WTC11 (cell line): ENCODE data around the gene INTS11. TPM values are rescaled to one million over a fixed set of nuclear protein-coding genes. Genes with fewer than 3 reads are reported as not detected.

Source experiments
- ATAC-seq: fragments of 200-7000 bp; cut with Tn5 transposase; 2 replicates; pipeline ENCODE4 v1.10.0; 2021; ENCODE audit warnings: mild to moderate bottlenecking, moderate library complexity
- CTCF ChIA-PET: fragments of 300-600 bp; sonication (Branson Sonifier 250); formaldehyde crosslinking; loops from one replicate; lab custom pipeline; 2021; ENCODE audit warnings: antibody characterized with exemption; lab: Charles Lee
- POLR2A ChIA-PET: fragments of 350-600 bp; sonication (Branson Sonifier 250); formaldehyde crosslinking; loops from one replicate; lab custom pipeline; 2021; ENCODE audit warnings: antibody characterized with exemption; lab: Charles Lee
- DNase-seq: peaks from one replicate; pipeline ENCODE4 v3.0.0; 2021; ENCODE audit warnings: low spot score
- H3K27ac Mint-ChIP-seq: 2 replicates; pipeline ENCODE4 v1.8.0; 2021; ENCODE audit warnings: mixed read lengths
- H3K27me3 Mint-ChIP-seq: 2 replicates; pipeline ENCODE4 v1.8.0; 2021; ENCODE audit warnings: low read depth, mild to moderate bottlenecking, moderate library complexity, mixed read lengths
- H3K36me3 Mint-ChIP-seq: 2 replicates; pipeline ENCODE4 v1.8.0; 2021; ENCODE audit warnings: mixed read lengths
- H3K4me1 Mint-ChIP-seq: 2 replicates; pipeline ENCODE4 v1.8.0; 2022; ENCODE audit warnings: mixed read lengths
- H3K4me3 Mint-ChIP-seq: 2 replicates; pipeline ENCODE4 v1.8.0; 2021; ENCODE audit warnings: mild to moderate bottlenecking, moderate library complexity, mixed read lengths
- H3K9me3 Mint-ChIP-seq: 2 replicates; pipeline ENCODE4 v1.8.0; 2021; ENCODE audit warnings: mixed read lengths
- EMX1 ChIP-seq: fragments of 250-450 bp; sonication (Bioruptor Pico); IDR thresholded peaks from 2 replicates; pipeline ENCODE4 v1.8.0; 2021; ENCODE audit warnings: mild to moderate bottlenecking
- GTF2I ChIP-seq: fragments of 250-450 bp; sonication (Bioruptor Pico); conservative IDR thresholded peaks from 2 replicates; pipeline ENCODE4 v1.4.0; 2021; ENCODE audit warnings: mild to moderate bottlenecking
- JUN ChIP-seq: sonication (generic); formaldehyde crosslinking; IDR thresholded peaks from 2 replicates; pipeline ENCODE4 v1.8.0; 2023; ENCODE audit warnings: mild to moderate bottlenecking, missing genetic modification reagents
- KAT7 ChIP-seq: sonication (generic); formaldehyde crosslinking; IDR thresholded peaks from 2 replicates; pipeline ENCODE4 v1.8.1; 2023; ENCODE audit warnings: missing genetic modification reagents, mild to moderate bottlenecking, borderline replicate concordance
- SP1 ChIP-seq: sonication (generic); formaldehyde crosslinking; conservative IDR thresholded peaks from 2 replicates; pipeline ENCODE4 v1.8.1; 2022; ENCODE audit warnings: missing genetic modification reagents
- ZNF121 ChIP-seq: sonication (generic); formaldehyde crosslinking; IDR thresholded peaks from 2 replicates; pipeline ENCODE4 v1.8.0; 2023; ENCODE audit warnings: missing genetic modification reagents
- ZNF232 ChIP-seq: sonication (generic); formaldehyde crosslinking; IDR thresholded peaks from 2 replicates; pipeline ENCODE4 v1.8.0; 2022; ENCODE audit warnings: mild to moderate bottlenecking, missing genetic modification reagents
- ZNF671 ChIP-seq: fragments of 250-450 bp; sonication (Bioruptor Pico); IDR thresholded peaks from 2 replicates; pipeline ENCODE4 v1.8.0; 2021; ENCODE audit warnings: mild to moderate bottlenecking
- total RNA-seq: library from RNA; stranded (reverse); gene quantifications from 3 replicates; pipeline ENCODE4 v1.2.3, GENCODE V29; 2021
- TF ChIP-seq, protein P1 (sequence below): sonication (generic); formaldehyde crosslinking; IDR thresholded peaks from 2 replicates; pipeline ENCODE4 v1.8.0; 2023; ENCODE audit warnings: missing genetic modification reagents
- TF ChIP-seq, protein P2 (sequence below): sonication (generic); formaldehyde crosslinking; IDR thresholded peaks from 2 replicates; pipeline ENCODE4 v1.8.0; 2022; ENCODE audit warnings: mild to moderate bottlenecking, missing genetic modification reagents
- TF ChIP-seq, protein P3 (sequence below): fragments of 250-450 bp; sonication (Bioruptor Pico); IDR thresholded peaks from 2 replicates; pipeline ENCODE4 v1.9.0; 2021; ENCODE audit warnings: mild to moderate bottlenecking
- TF ChIP-seq, protein P4 (sequence below): fragments of 200-600 bp; IDR thresholded peaks from 2 replicates; pipeline ENCODE4 v1.8.0; 2022; ENCODE audit warnings: antibody characterized with exemption
- TF ChIP-seq, protein P5 (sequence below): sonication (generic); formaldehyde crosslinking; conservative IDR thresholded peaks from 2 replicates; pipeline ENCODE4 v1.8.1; 2022; ENCODE audit warnings: mild to moderate bottlenecking, missing genetic modification reagents
- TF ChIP-seq, protein P6 (sequence below): sonication (generic); formaldehyde crosslinking; IDR thresholded peaks from 2 replicates; pipeline ENCODE4 v1.8.1; 2023; ENCODE audit warnings: mild to moderate bottlenecking, missing genetic modification reagents, moderate library complexity

Gene INTS11
- total RNA-seq, 1 experiment from 2014 or later: 170 TPM

DNA sequence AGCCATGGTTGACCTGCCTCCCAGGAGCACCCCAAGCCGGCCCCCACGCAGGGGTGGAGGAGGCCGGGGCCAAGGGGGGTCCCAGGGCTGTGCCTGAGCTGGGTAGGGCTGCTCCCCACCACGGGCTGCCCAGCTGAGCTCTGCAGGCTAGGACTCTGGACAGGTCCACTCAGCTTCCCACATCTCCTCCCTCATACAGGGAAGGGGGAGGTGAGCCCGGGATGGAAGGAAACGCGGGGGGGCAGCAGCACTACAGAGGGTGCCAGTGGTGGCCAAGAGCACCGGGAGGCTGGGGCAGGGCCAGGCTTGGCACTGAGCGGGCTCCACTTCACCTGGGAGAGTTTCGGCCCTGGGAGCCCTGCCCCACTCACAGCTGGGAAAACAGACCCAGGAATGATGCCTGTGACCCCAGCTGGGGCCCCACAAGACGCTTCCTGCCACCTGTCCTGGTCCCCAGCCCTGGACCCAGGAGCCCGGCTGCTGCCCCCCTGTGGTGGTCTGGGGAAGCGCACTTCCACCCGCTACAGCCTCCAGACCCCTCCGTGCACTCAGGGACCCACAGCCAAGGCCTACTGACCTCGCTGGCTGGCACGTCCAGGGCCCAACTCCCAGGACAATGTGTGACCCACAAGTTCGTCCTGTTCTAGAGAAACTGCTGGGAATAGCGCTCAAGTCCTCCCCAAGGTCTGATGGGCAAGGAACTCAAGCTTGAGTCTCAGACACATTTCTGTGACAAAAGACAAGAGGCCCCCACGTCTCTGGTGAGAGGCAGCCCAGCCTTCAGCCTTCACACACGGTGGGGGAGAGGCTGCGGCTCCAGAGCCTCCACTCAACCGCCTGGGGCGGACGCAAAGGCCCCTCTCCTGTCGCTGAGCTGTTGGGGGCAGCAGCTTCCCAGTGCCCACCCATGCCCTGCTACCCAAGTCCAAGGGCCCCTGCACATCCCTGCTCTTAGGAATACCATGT lies 47.6 kb upstream of the INTS11 start:
- peak; percentile 92 for DNase-seq
- Mint-ChIP-seq H3K4me3 (peak overlapping the region; percentile 82), H3K36me3 (peaks cover 8% of the 10 kb centered on the region; the same call in 1 of the 2 replicates), H3K4me1 (peaks cover 3% of the 10 kb centered on the region; the same call in 1 of the 2 replicates), H3K27ac (no peak overlapping the region), H3K9me3 (no peaks in the 10 kb centered on the region), H3K27me3 (peaks cover 10% of the 10 kb centered on the region; the same call in 1 of the 2 replicates)
- ATAC-seq: peak; percentile 54
- no peak for TF ChIP-seq KAT7 (CRISPR knock-in tag)
- TF ChIP-seq, protein P1, sequence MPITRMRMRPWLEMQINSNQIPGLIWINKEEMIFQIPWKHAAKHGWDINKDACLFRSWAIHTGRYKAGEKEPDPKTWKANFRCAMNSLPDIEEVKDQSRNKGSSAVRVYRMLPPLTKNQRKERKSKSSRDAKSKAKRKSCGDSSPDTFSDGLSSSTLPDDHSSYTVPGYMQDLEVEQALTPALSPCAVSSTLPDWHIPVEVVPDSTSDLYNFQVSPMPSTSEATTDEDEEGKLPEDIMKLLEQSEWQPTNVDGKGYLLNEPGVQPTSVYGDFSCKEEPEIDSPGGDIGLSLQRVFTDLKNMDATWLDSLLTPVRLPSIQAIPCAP (CRISPR knock-in tag): no peak
- peak; percentile 32; the same call in 1 of the 2 replicates for TF ChIP-seq EMX1 (CRISPR knock-in tag)
- no peak for TF ChIP-seq ZNF121
- no peak for TF ChIP-seq SP1
- TF ChIP-seq, protein P2, sequence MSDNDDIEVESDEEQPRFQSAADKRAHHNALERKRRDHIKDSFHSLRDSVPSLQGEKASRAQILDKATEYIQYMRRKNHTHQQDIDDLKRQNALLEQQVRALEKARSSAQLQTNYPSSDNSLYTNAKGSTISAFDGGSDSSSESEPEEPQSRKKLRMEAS (CRISPR knock-in tag): 0 out of 2 replicates have a peak, but pooled peaks have one; percentile 20
- TF ChIP-seq, protein P3, sequence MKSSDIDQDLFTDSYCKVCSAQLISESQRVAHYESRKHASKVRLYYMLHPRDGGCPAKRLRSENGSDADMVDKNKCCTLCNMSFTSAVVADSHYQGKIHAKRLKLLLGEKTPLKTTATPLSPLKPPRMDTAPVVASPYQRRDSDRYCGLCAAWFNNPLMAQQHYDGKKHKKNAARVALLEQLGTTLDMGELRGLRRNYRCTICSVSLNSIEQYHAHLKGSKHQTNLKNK (CRISPR knock-in tag): no peak
- TF ChIP-seq, protein P4, sequence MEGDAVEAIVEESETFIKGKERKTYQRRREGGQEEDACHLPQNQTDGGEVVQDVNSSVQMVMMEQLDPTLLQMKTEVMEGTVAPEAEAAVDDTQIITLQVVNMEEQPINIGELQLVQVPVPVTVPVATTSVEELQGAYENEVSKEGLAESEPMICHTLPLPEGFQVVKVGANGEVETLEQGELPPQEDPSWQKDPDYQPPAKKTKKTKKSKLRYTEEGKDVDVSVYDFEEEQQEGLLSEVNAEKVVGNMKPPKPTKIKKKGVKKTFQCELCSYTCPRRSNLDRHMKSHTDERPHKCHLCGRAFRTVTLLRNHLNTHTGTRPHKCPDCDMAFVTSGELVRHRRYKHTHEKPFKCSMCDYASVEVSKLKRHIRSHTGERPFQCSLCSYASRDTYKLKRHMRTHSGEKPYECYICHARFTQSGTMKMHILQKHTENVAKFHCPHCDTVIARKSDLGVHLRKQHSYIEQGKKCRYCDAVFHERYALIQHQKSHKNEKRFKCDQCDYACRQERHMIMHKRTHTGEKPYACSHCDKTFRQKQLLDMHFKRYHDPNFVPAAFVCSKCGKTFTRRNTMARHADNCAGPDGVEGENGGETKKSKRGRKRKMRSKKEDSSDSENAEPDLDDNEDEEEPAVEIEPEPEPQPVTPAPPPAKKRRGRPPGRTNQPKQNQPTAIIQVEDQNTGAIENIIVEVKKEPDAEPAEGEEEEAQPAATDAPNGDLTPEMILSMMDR: peak; percentile 90
- no peak for TF ChIP-seq ZNF232
- no peak for TF ChIP-seq ZNF671 (CRISPR knock-in tag)
- ChIA-PET POLR2A (interaction anchor here (0.6 to 1.4 kb wide), 6 partner anchors 14 to 71 kb away, joined by 3 to 4 read pairs (median 3); partner anchors contain the start of gene CCNL2), CTCF (interaction anchor here (0.5 to 2.2 kb wide), 16 partner anchors 10 to 167 kb away, joined by 3 to 12 read pairs (median 4); partner anchors contain the start of genes CCNL2 and MXRA8)

DNA sequence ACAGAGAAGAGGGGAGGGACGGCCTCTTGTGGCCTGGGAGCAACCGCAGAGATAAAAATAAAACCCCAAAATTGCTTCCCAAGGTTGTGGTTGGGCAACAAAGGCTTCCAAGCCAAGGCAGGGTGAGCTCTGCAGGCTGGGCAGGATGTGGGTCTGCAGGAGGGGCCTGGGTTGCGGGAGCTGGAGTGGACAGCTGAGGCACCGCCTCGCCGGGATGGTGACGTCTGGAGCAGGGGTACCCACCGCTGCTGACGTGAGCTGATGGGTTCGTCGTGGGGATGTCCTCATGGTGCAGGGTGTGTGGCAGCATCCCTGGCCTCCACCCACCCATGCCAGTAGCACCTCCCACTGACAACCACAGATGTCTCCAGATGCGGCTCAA lies 46.9 kb upstream of the INTS11 start:
- ATAC-seq: no peak
- peaks cover 8% of the 10 kb centered on the region; the same call in 1 of the 2 replicates for H3K36me3 Mint-ChIP-seq
- no peak for TF ChIP-seq JUN (CRISPR knock-in tag)
- TF ChIP-seq GTF2I (CRISPR knock-in tag): no peak
- TF ChIP-seq, protein P1 (CRISPR knock-in tag): no peak
- TF ChIP-seq, protein P5, sequence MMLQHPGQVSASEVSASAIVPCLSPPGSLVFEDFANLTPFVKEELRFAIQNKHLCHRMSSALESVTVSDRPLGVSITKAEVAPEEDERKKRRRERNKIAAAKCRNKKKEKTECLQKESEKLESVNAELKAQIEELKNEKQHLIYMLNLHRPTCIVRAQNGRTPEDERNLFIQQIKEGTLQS (CRISPR knock-in tag): no peak
- TF ChIP-seq, protein P6, sequence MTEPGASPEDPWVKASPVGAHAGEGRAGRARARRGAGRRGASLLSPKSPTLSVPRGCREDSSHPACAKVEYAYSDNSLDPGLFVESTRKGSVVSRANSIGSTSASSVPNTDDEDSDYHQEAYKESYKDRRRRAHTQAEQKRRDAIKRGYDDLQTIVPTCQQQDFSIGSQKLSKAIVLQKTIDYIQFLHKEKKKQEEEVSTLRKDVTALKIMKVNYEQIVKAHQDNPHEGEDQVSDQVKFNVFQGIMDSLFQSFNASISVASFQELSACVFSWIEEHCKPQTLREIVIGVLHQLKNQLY (CRISPR knock-in tag): no peak
- TF ChIP-seq, protein P3 (CRISPR knock-in tag): no peak
- no peaks in the 10 kb centered on the region for H3K9me3 Mint-ChIP-seq
- DNase-seq: no peak
- no peak overlapping the region for H3K27ac Mint-ChIP-seq
- H3K27me3 Mint-ChIP-seq: peaks cover 10% of the 10 kb centered on the region; the same call in 1 of the 2 replicates
- peaks cover 3% of the 10 kb centered on the region; the same call in 1 of the 2 replicates for H3K4me1 Mint-ChIP-seq
- CTCF ChIA-PET: interaction anchor here (0.5 to 2.2 kb wide), 16 partner anchors 9 to 168 kb away, joined by 3 to 12 read pairs (median 4); partner anchors contain the start of genes CCNL2 and MXRA8
- H3K4me3 Mint-ChIP-seq: no peak overlapping the region
- POLR2A ChIA-PET: interaction anchor here (0.6 to 1.4 kb wide), 4 partner anchors 14 to 20 kb away, joined by 3 to 4 read pairs (median 4); no protein-coding TSS in a partner anchor
